ENCODE results near the gene USP43.
"Not testable (repeated sequence)": the region's sequence is repeated elsewhere in the genome, so short reads cannot be mapped to it uniquely, and the experiment has no call there.

The USP43 gene

DNA sequence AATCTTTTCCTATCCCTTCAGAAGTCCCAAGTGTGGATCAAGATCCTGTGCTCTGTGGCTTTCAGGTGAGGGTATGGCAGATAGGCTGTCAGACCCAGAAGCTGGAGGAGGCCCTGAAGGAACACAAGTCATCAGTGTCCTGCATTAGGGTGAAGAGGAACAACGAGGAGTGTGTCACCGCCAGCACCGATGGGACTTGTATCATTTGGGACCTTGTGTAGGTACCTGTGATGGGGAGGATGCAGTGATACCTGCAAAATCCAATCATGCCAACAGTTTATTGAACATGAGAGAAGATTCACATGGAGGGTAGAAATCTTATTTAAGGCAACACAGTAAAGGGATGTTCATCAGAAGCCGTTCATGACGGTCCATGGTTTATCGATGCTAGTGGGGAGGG lies 10.0 kb upstream of the USP43 start:
- Histone ChIP-seq H3K9me2 (replicated peaks; ENCODE audit: control insufficient read depth, low read length) (no peaks in the 10 kb centered on the region), H3F3A (ENCODE audit: control insufficient read depth, insufficient read depth) (no peaks in the 10 kb centered on the region), H3K27ac (ENCODE audit: low read depth, low read length) (no peak overlapping the region), H3K9me3 (ENCODE audit: control insufficient read depth, insufficient read depth, low read length) (no peaks in the 10 kb centered on the region), H4K20me1 (ENCODE audit: control insufficient read depth, insufficient read depth, low read depth, low read length) (no peaks in the 10 kb centered on the region), H3K4me1 (ENCODE audit: control insufficient read depth, low read length) (no peaks in the 10 kb centered on the region), H3K4me2 (ENCODE audit: low read length) (no peak overlapping the region), H3K79me2 (ENCODE audit: control insufficient read depth, low read length) (no peaks in the 10 kb centered on the region), H3K4me3 (ENCODE audit: low read length) (no peak overlapping the region), H3K27me3 (ENCODE audit: control insufficient read depth, low read length) (no peaks in the 10 kb centered on the region), H3K36me3 (ENCODE audit: control insufficient read depth, low read length) (no peaks in the 10 kb centered on the region)
- TF ChIP-seq, protein P1, sequence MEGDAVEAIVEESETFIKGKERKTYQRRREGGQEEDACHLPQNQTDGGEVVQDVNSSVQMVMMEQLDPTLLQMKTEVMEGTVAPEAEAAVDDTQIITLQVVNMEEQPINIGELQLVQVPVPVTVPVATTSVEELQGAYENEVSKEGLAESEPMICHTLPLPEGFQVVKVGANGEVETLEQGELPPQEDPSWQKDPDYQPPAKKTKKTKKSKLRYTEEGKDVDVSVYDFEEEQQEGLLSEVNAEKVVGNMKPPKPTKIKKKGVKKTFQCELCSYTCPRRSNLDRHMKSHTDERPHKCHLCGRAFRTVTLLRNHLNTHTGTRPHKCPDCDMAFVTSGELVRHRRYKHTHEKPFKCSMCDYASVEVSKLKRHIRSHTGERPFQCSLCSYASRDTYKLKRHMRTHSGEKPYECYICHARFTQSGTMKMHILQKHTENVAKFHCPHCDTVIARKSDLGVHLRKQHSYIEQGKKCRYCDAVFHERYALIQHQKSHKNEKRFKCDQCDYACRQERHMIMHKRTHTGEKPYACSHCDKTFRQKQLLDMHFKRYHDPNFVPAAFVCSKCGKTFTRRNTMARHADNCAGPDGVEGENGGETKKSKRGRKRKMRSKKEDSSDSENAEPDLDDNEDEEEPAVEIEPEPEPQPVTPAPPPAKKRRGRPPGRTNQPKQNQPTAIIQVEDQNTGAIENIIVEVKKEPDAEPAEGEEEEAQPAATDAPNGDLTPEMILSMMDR (IDR thresholded peaks at IDR 0.05; ENCODE audit: low read depth, low read length, poor library complexity, severe bottlenecking) = no peak
- TF ChIP-seq EZH2phosphoT487 (IDR thresholded peaks at IDR 0.05; ENCODE audit: borderline replicate concordance, low read length) = no peak

DNA sequence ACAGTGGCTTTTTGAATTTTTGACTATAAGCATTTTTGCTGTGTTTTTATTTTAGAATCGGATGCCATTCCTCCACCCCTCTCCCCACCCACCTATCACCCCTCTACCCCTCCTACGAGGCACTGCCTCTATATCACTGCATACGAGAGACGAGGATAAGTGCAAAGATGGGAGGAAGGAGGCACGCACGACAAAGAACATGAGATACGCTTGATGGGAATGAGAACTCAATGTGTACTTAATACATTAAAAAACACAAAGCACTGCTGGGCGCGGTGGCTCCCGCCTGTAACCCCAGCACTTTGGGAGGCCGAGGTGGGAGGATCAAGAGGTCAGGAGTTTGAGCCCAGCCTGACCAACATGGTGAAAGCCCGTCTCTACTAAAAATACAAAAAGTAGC lies 8.8 kb upstream of the USP43 start:
- Histone ChIP-seq H4K20me1 (ENCODE audit: control insufficient read depth, insufficient read depth, low read depth, low read length) (no peaks in the 10 kb centered on the region), H3K4me1 (ENCODE audit: control insufficient read depth, low read length) (no peaks in the 10 kb centered on the region), H3K4me2 (ENCODE audit: low read length) (no peak overlapping the region), H3K27ac (ENCODE audit: low read depth, low read length) (no peak overlapping the region), H3K36me3 (ENCODE audit: control insufficient read depth, low read length) (no peaks in the 10 kb centered on the region), H3K27me3 (ENCODE audit: control insufficient read depth, low read length) (no peaks in the 10 kb centered on the region), H3K4me3 (ENCODE audit: low read length) (no peak overlapping the region), H3K79me2 (ENCODE audit: control insufficient read depth, low read length) (no peaks in the 10 kb centered on the region), H3K9me2 (replicated peaks; ENCODE audit: control insufficient read depth, low read length) (no peaks in the 10 kb centered on the region), H3K9me3 (ENCODE audit: control insufficient read depth, insufficient read depth, low read length) (no peaks in the 10 kb centered on the region), H3F3A (ENCODE audit: control insufficient read depth, insufficient read depth) (no peaks in the 10 kb centered on the region)
- TF ChIP-seq, protein P1 (IDR thresholded peaks at IDR 0.05; ENCODE audit: low read depth, low read length, poor library complexity, severe bottlenecking) = no peak
- no peak for TF ChIP-seq EZH2phosphoT487 (IDR thresholded peaks at IDR 0.05; ENCODE audit: borderline replicate concordance, low read length)

DNA sequence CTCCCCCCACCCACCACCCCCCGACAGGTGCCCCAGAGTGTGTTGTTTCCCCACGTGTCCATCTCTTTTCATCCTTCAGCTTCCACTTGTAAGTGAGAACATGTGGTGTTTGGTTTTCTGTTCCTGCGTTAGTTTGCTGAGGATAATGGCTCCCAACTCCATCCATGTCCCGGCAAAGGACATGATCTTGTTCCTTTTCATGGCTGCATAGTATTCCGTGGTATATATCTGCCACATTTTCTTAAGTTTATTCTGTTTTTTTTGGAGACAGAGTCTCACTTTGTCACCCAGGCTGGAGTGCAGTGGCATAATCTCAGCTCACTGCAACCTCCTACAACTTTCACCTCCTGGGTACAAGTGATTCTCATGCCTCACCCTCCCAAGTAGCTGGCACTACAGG lies 4.9 kb upstream of the USP43 start:
- peaks cover 11% of the 10 kb centered on the region for H3K4me1 ChIP-seq (ENCODE audit: control insufficient read depth, low read length)
- not testable (repeated sequence) for H3F3A ChIP-seq (ENCODE audit: control insufficient read depth, insufficient read depth); H3K9me3 ChIP-seq (ENCODE audit: control insufficient read depth, insufficient read depth, low read length); H3K27ac ChIP-seq (ENCODE audit: low read depth, low read length); H3K4me2 ChIP-seq (ENCODE audit: low read length); H3K9me2 ChIP-seq (replicated peaks; ENCODE audit: control insufficient read depth, low read length); H3K79me2 ChIP-seq (ENCODE audit: control insufficient read depth, low read length); H3K4me3 ChIP-seq (ENCODE audit: low read length); H3K36me3 ChIP-seq (ENCODE audit: control insufficient read depth, low read length); H3K27me3 ChIP-seq (ENCODE audit: control insufficient read depth, low read length); H4K20me1 ChIP-seq (ENCODE audit: control insufficient read depth, insufficient read depth, low read depth, low read length)

DNA sequence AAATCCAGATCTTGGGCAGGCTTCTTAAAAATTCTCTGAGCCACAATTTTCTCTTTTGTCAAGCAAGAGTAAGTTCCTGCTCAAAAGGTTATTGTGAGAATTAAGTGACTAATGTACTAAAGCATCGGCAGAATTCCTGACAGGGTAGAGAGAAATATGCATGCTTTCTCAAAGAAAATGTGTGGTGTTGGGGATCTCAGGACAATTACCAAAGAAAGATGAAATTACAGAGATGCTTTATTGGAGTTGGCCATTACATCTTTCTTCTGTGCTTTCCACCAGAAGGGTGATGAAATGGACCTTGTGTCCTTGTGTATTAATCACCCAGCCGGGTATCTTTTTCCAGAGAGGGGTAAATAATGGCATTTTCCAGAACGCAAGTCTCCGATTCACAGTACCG lies 1.7 kb upstream of the USP43 start:
- no peak overlapping the region for H3K4me3 ChIP-seq (ENCODE audit: low read length)
- no peaks in the 10 kb centered on the region for H3K36me3 ChIP-seq (ENCODE audit: control insufficient read depth, low read length)
- H3K4me1 ChIP-seq (ENCODE audit: control insufficient read depth, low read length) = peaks cover 11% of the 10 kb centered on the region
- H3K9me2 ChIP-seq (replicated peaks; ENCODE audit: control insufficient read depth, low read length) = no peaks in the 10 kb centered on the region
- no peak overlapping the region for H3K4me2 ChIP-seq (ENCODE audit: low read length)
- H3K27me3 ChIP-seq (ENCODE audit: control insufficient read depth, low read length) = peaks cover 20% of the 10 kb centered on the region
- H3K79me2 ChIP-seq (ENCODE audit: control insufficient read depth, low read length) = no peaks in the 10 kb centered on the region
- no peak overlapping the region for H3K27ac ChIP-seq (ENCODE audit: low read depth, low read length)
- H3K9me3 ChIP-seq (ENCODE audit: control insufficient read depth, insufficient read depth, low read length) = no peaks in the 10 kb centered on the region
- H3F3A ChIP-seq (ENCODE audit: control insufficient read depth, insufficient read depth) = no peaks in the 10 kb centered on the region
- TF ChIP-seq, protein P1 (IDR thresholded peaks at IDR 0.05; ENCODE audit: low read depth, low read length, poor library complexity, severe bottlenecking) = no peak
- no peak for TF ChIP-seq EZH2phosphoT487 (IDR thresholded peaks at IDR 0.05; ENCODE audit: borderline replicate concordance, low read length)
- H4K20me1 ChIP-seq (ENCODE audit: control insufficient read depth, insufficient read depth, low read depth, low read length) = no peaks in the 10 kb centered on the region
